K562 (cell line): ENCODE results near the gene EXOC4.

Experiments used
- JUNB ChIP-seq: fragments of 450-650 bp; formaldehyde crosslinking; conservative IDR thresholded peaks from 2 replicates; pipeline ENCODE4 v1.4.0; 2020; ENCODE audit warnings: mild to moderate bottlenecking
- POLR2A ChIP-seq: fragments of 450-650 bp; conservative IDR thresholded peaks from 2 replicates; pipeline ENCODE4 v1.6.1; 2016
- PREB ChIP-seq: sonication (generic); formaldehyde crosslinking; IDR thresholded peaks from 2 replicates; pipeline ENCODE4 v1.8.1; 2023; ENCODE audit warnings: mild to moderate bottlenecking, missing genetic modification reagents
- SAP30 ChIP-seq: fragments of 200-600 bp; sonication (generic); IDR thresholded peaks from 2 replicates; pipeline ENCODE4 v1.6.1; 2012; ENCODE audit warnings: borderline replicate concordance, low read depth, mild to moderate bottlenecking, moderate library complexity, low read length, control low read depth, inconsistent platforms; ENCODE audit not compliant: insufficient read depth, poor library complexity, severe bottlenecking
- SIN3A ChIP-seq, 2 experiments: fragments of 150-350 bp in 1 of 2; IDR thresholded peaks; 2 replicates each; pipeline ENCODE4 v1.6.1; 2011 to 2016; ENCODE audit warnings: borderline replicate concordance in 2 of 2, low read depth in 2 of 2, low read length in 2 of 2, mild to moderate bottlenecking in 2 of 2, moderate library complexity in 2 of 2; ENCODE audit not compliant: control insufficient read depth in 1 of 2
- ZNF41 ChIP-seq: fragments of 250-450 bp; sonication (Bioruptor Pico); conservative IDR thresholded peaks from 2 replicates; pipeline ENCODE4 v1.4.0; 2020; ENCODE audit warnings: mild to moderate bottlenecking

GRCh38 chr7:133319842-133320241 is 67.0 kb downstream of the EXOC4 start:
- no peak for TF ChIP-seq SIN3A (IDR thresholded peaks at IDR 0.05; ENCODE audit: borderline replicate concordance in 2 of 2, control insufficient read depth in 1 of 2, low read depth in 2 of 2, low read length in 2 of 2)
- TF ChIP-seq POLR2A: no peak
- no peak for TF ChIP-seq PREB (CRISPR knock-in tag)
- TF ChIP-seq JUNB: no peak
- TF ChIP-seq ZNF41 (CRISPR knock-in tag): no peak
- no peak for TF ChIP-seq SAP30
